Transverse colon (tissue), 4 donors: ENCODE data around the gene PCDHGA9. TPM values are rescaled to one million over a fixed set of nuclear protein-coding genes. Genes with fewer than 3 reads are reported as not detected.
"Not testable (repeated sequence)": the region's sequence is repeated elsewhere in the genome, so short reads cannot be mapped to it uniquely, and the experiment has no call there.

Experiments
- DNase-seq: peaks from one replicate; pipeline ENCODE4 v3.0.0-alpha.2; 2019
- H3K27ac ChIP-seq, 4 donors: fragments of 200-600 bp; sonication (generic); 2 replicates each; pipeline ENCODE4 v1.5.1; 2016 to 2018; ENCODE audit warnings: inconsistent platforms in 4 of 4
- H3K27me3 ChIP-seq: fragments of 200-600 bp; sonication (generic); 2 replicates; pipeline ENCODE4 v1.5.1; 2017; ENCODE audit warnings: inconsistent platforms
- H3K36me3 ChIP-seq, 4 donors: fragments of 200-600 bp; sonication (generic); 2 replicates each; pipeline ENCODE4 v1.5.1; 2017 to 2019; ENCODE audit warnings: inconsistent platforms in 4 of 4
- H3K4me1 ChIP-seq, 4 donors: fragments of 200-600 bp; sonication (generic); 2 replicates each; pipeline ENCODE4 v1.5.1; 2017 to 2020; ENCODE audit warnings: inconsistent platforms in 4 of 4
- H3K4me3 ChIP-seq, 4 donors: fragments of 200-600 bp; sonication (generic); 1 replicate in 1 of 4; 2 replicates in 3 of 4; pipeline versions ENCODE4 v1.5.1 to v1.6.1; 2017 to 2019; ENCODE audit warnings: inconsistent platforms in 4 of 4
- H3K9me3 ChIP-seq, 2 donors: fragments of 200-600 bp; sonication (generic); 2 replicates each; pipeline ENCODE4 v1.5.1; 2017 to 2019; ENCODE audit warnings: inconsistent platforms in 2 of 2
- CTCF ChIP-seq, 5 experiments: fragments of 200-600 bp in 3 of 5; fragments of 450-650 bp in 2 of 5; sonication (generic) in 3 of 5; IDR thresholded peaks; 1 replicate in 2 of 5; 2 replicates in 3 of 5; pipeline ENCODE4 v1.5.1; 2016 to 2017; ENCODE audit warnings: antibody characterized with exemption in 5 of 5, inconsistent platforms in 3 of 5, mild to moderate bottlenecking in 2 of 5, moderate library complexity in 1 of 5
- EP300 ChIP-seq: sonication (generic); formaldehyde crosslinking; IDR thresholded peaks from one replicate; pipeline ENCODE4 v1.6.1; 2017; ENCODE audit warnings: antibody characterized with exemption, low read depth
- POLR2A ChIP-seq: fragments of 450-650 bp; IDR thresholded peaks from one replicate; pipeline ENCODE4 v1.6.1; 2016; ENCODE audit warnings: antibody characterized with exemption, mild to moderate bottlenecking, moderate library complexity
- POLR2AphosphoS5 ChIP-seq, 3 donors: sonication (generic); formaldehyde crosslinking; IDR thresholded peaks; one replicate each; pipeline ENCODE4 v1.6.1; 2016; ENCODE audit warnings: antibody characterized with exemption in 3 of 3
- WGBS, 2 donors: methylation state at CpG; one replicate each; pipeline ENCODE4 v1.1.5; 2018; ENCODE audit warnings: low coverage in 1 of 2; 5-methylcytosine and 5-hydroxymethylcytosine counted together
- in situ Hi-C, 4 donors: fragments of 200-750 bp; cut with MboI; loops; one replicate each; pipeline versions ENCODE4 v1.15.0 to v1.15.1; 2017; ENCODE audit warnings: low sequenced_read_pairs in 3 of 4, low pct_ligation_motif_present in 1 of 4, low pct_unique_long_range_greater_than_20kb in 1 of 4
- intact Hi-C: fragments of 100-400 bp; cut with DNase I; formaldehyde crosslinking; loops from one replicate; pipeline ENCODE4 v1.15.1; 2023; ENCODE audit warnings: low total_unique reads
- total RNA-seq, 4 donors: library from RNA; depleted of rRNA; stranded (reverse); fragments of >200 nt; gene quantifications; one replicate each; pipeline ENCODE4 v1.1.0, GENCODE V29; 2016

PCDHGA9 gene
- total RNA-seq, 4 donors from 2014 or later: 1.2 to 4.6 (median 3.4) TPM

GRCh38 chr5:141422742-141423291 is 20.2 kb downstream of the PCDHGA9 start:
- peaks cover 85 to 99% of the 10 kb centered on the region in 2 donors for H3K9me3 ChIP-seq
- intact Hi-C loops: no loop called here
- no peak overlapping the region for H3K27ac ChIP-seq
- in situ Hi-C loops: no loop called here
- H3K4me1 ChIP-seq: no peaks in the 10 kb centered on the region
- no peak overlapping the region for H3K4me3 ChIP-seq
- TF ChIP-seq POLR2A (no peak), CTCF (IDR thresholded peaks at IDR 0.05) (no peak), POLR2AphosphoS5 (IDR thresholded peaks at IDR 0.05) (no peak), EP300 (no peak)
- DNase-seq: no peak
- no peaks in the 10 kb centered on the region for H3K36me3 ChIP-seq
- 72% methylated on average over 39 of the region's 42 CpGs; no CpG with 5 or more reads in 1 of the 2 donors for WGBS, 2 donors
- H3K27me3 ChIP-seq: peaks cover 4% of the 10 kb centered on the region

- TF ChIP-seq POLR2AphosphoS5 (IDR thresholded peaks at IDR 0.05) (no peak), CTCF (IDR thresholded peaks at IDR 0.05) (no peak), EP300 (no peak), POLR2A (no peak)
- in situ Hi-C loops (no loop called here), intact Hi-C loops (no loop called here)
- H3K27ac ChIP-seq: no peak overlapping the region
- 80% methylated on average over 53 of the region's 53 CpGs; no CpG with 5 or more reads in 1 of the 2 donors for WGBS, 2 donors
- H3K9me3 ChIP-seq: peaks cover 92 to 97% of the 10 kb centered on the region in 2 donors
- H3K4me3 ChIP-seq: no peak overlapping the region
- H3K27me3 ChIP-seq: no peaks in the 10 kb centered on the region
- no peaks in the 10 kb centered on the region for H3K4me1 ChIP-seq
- DNase-seq: no peak
- no peaks in the 10 kb centered on the region for H3K36me3 ChIP-seq
Measured at GRCh38 chr5:141427783-141428426, 25.3 kb downstream of the PCDHGA9 start.

- DNase-seq: no peak
- no peaks in the 10 kb centered on the region for H3K4me1 ChIP-seq
- intact Hi-C loops: no loop called here
- in situ Hi-C loops: no loop called here
- WGBS, 2 donors: 34 to 42% methylated on average over 15 to 33 of the region's 33 CpGs
- no peak within 1 kb of the TSS for H3K27ac ChIP-seq
- H3K4me3 ChIP-seq: peak within 1 kb of the TSS in 1 of 4 donors; percentile 16
- peaks cover 93 to 95% of the 10 kb centered on the region in 2 donors for H3K9me3 ChIP-seq
- TF ChIP-seq POLR2AphosphoS5 (IDR thresholded peaks at IDR 0.05): no peak
- no peaks in the 10 kb centered on the region for H3K27me3 ChIP-seq
- no peaks in the 10 kb centered on the region for H3K36me3 ChIP-seq
Measured at GRCh38 chr5:141430332-141431113, 27.9 kb downstream of the PCDHGA9 start, which contains the start of gene PCDHGA12. Gene PCDHGA12, plus strand, starts transcription at chr5:141430507. Its CDS starts 253 bp downstream, at chr5:141430760.

GRCh38 chr5:141431286-141431685 is 28.7 kb downstream of the PCDHGA9 start:
- in situ Hi-C loops (no loop called here), intact Hi-C loops (no loop called here)
- DNase-seq: no peak
- TF ChIP-seq CTCF (IDR thresholded peaks at IDR 0.05) (no peak), POLR2AphosphoS5 (IDR thresholded peaks at IDR 0.05) (no peak), EP300 (no peak), POLR2A (no peak)
- H3K27me3 ChIP-seq: no peaks in the 10 kb centered on the region
- H3K4me3 ChIP-seq: peak overlapping the region in 1 of 4 donors; percentile 16
- H3K27ac ChIP-seq: no peak overlapping the region
- WGBS, 2 donors: 57% methylated on average over 37 of the region's 37 CpGs; no CpG with 5 or more reads in 1 of the 2 donors
- H3K36me3 ChIP-seq: no peaks in the 10 kb centered on the region
- no peaks in the 10 kb centered on the region for H3K4me1 ChIP-seq
- peaks cover 90 to 93% of the 10 kb centered on the region in 2 donors for H3K9me3 ChIP-seq

- peaks cover 81 to 91% of the 10 kb centered on the region in 2 donors for H3K9me3 ChIP-seq
- H3K4me1 ChIP-seq, DNase-seq, in situ Hi-C loops, H3K36me3 ChIP-seq, intact Hi-C loops, H3K4me3 ChIP-seq, H3K27ac ChIP-seq, H3K27me3 ChIP-seq: not testable (repeated sequence)
- 74% methylated on average over 36 of the region's 38 CpGs; no CpG with 5 or more reads in 1 of the 2 donors for WGBS, 2 donors
Measured at GRCh38 chr5:141432308-141432707, 29.7 kb downstream of the PCDHGA9 start.

GRCh38 chr5:141432726-141433125 is 30.1 kb downstream of the PCDHGA9 start:
- DNase-seq, H3K27ac ChIP-seq, H3K4me3 ChIP-seq, in situ Hi-C loops, intact Hi-C loops, H3K36me3 ChIP-seq, H3K27me3 ChIP-seq, H3K4me1 ChIP-seq: not testable (repeated sequence)
- peaks cover 77 to 89% of the 10 kb centered on the region in 2 donors for H3K9me3 ChIP-seq
- 55 to 56% methylated on average over 8 to 24 of the region's 29 CpGs for WGBS, 2 donors
